Body of pancreas (tissue), 4 donors: ENCODE results near the gene BCOR.

ENCODE experiments used
- POLR2A ChIP-seq, 3 donors: fragments of 450-650 bp; IDR thresholded peaks; one replicate each; pipeline ENCODE4 v1.6.1; 2016; ENCODE audit warnings: antibody characterized with exemption in 3 of 3, mild to moderate bottlenecking in 2 of 3
- TF ChIP-seq, protein P1 (sequence below), 7 experiments: fragments of 450-650 bp in 4 of 7; fragments of 200-600 bp in 3 of 7; sonication (generic) in 3 of 7; IDR thresholded peaks; one replicate each; pipeline ENCODE4 v1.5.1; 2016 to 2019; ENCODE audit warnings: antibody characterized with exemption in 7 of 7

DNA sequence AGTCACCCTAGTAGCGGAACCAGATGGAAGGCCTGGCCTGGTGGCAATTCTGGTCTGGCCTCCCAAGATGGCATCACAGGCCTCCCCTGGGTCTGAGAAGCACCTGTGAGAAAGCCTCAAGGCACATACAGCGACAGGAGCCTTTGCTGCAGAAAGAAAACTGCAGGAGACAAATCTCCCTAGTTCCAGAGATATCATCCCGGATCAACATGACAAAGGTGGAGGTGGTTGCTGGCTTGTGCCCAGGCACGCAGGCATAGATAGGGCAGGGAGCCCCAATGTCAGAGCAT, 93.6 kb downstream of the BCOR start:
- TF ChIP-seq, protein P1, sequence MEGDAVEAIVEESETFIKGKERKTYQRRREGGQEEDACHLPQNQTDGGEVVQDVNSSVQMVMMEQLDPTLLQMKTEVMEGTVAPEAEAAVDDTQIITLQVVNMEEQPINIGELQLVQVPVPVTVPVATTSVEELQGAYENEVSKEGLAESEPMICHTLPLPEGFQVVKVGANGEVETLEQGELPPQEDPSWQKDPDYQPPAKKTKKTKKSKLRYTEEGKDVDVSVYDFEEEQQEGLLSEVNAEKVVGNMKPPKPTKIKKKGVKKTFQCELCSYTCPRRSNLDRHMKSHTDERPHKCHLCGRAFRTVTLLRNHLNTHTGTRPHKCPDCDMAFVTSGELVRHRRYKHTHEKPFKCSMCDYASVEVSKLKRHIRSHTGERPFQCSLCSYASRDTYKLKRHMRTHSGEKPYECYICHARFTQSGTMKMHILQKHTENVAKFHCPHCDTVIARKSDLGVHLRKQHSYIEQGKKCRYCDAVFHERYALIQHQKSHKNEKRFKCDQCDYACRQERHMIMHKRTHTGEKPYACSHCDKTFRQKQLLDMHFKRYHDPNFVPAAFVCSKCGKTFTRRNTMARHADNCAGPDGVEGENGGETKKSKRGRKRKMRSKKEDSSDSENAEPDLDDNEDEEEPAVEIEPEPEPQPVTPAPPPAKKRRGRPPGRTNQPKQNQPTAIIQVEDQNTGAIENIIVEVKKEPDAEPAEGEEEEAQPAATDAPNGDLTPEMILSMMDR (IDR thresholded peaks at IDR 0.05): no peak
- TF ChIP-seq POLR2A (IDR thresholded peaks at IDR 0.05): no peak
